Mammary epithelial cell (primary cell): ENCODE results near the gene DDC.

Source experiments
- EZH2 ChIP-seq: IDR thresholded peaks from 2 replicates; pipeline ENCODE4 v1.6.1; 2012; ENCODE audit warnings: low read length, inconsistent platforms, borderline replicate concordance
- TF ChIP-seq, protein P1 (sequence below), 2 donors: IDR thresholded peaks in 1 of 2; conservative IDR thresholded peaks in 1 of 2; 2 replicates each; pipeline ENCODE4 v1.5.1; 2011 to 2012; ENCODE audit warnings: inconsistent platforms in 2 of 2, low read length in 2 of 2, mild to moderate bottlenecking in 2 of 2, control low read depth in 1 of 2, low read depth in 1 of 2; ENCODE audit not compliant: insufficient read depth in 1 of 2; ENCODE audit errors: extremely low read depth in 1 of 2

DNA sequence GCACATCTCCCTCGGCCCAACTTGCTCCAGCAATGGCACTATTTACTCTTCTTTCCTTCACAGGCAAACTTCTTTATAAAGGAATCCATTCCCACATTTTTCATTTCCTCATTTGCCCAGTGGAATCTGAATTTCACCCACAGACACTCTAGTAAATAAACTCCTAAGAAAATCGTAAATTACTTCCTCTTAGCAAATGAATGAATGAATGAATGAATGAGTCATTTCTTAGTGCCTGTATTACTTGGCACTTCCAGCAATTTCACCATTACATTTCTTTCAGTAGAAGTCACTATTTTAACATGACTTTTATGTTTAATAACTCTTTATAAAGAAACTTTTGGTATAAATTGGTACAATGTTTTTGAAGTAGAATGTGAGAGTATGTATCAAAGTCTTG is 55.7 kb downstream of the DDC start:
- TF ChIP-seq, protein P1, sequence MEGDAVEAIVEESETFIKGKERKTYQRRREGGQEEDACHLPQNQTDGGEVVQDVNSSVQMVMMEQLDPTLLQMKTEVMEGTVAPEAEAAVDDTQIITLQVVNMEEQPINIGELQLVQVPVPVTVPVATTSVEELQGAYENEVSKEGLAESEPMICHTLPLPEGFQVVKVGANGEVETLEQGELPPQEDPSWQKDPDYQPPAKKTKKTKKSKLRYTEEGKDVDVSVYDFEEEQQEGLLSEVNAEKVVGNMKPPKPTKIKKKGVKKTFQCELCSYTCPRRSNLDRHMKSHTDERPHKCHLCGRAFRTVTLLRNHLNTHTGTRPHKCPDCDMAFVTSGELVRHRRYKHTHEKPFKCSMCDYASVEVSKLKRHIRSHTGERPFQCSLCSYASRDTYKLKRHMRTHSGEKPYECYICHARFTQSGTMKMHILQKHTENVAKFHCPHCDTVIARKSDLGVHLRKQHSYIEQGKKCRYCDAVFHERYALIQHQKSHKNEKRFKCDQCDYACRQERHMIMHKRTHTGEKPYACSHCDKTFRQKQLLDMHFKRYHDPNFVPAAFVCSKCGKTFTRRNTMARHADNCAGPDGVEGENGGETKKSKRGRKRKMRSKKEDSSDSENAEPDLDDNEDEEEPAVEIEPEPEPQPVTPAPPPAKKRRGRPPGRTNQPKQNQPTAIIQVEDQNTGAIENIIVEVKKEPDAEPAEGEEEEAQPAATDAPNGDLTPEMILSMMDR (conservative IDR thresholded peaks at IDR 0.05 in 1 of 2, IDR thresholded peaks at IDR 0.05 in 1 of 2; ENCODE audit: extremely low read depth in 1 of 2, insufficient read depth in 1 of 2, low read depth in 1 of 2, low read length in 2 of 2), result no peak
- TF ChIP-seq EZH2, result no peak
